NCI-H1694 (cell line): ENCODE data around the gene PIEZO1.

Experiments used
- DNase-seq: peaks from one replicate; lab custom pipeline; 2025; lab: John Stamatoyannopoulos, UW

Gene PIEZO1

DNA sequence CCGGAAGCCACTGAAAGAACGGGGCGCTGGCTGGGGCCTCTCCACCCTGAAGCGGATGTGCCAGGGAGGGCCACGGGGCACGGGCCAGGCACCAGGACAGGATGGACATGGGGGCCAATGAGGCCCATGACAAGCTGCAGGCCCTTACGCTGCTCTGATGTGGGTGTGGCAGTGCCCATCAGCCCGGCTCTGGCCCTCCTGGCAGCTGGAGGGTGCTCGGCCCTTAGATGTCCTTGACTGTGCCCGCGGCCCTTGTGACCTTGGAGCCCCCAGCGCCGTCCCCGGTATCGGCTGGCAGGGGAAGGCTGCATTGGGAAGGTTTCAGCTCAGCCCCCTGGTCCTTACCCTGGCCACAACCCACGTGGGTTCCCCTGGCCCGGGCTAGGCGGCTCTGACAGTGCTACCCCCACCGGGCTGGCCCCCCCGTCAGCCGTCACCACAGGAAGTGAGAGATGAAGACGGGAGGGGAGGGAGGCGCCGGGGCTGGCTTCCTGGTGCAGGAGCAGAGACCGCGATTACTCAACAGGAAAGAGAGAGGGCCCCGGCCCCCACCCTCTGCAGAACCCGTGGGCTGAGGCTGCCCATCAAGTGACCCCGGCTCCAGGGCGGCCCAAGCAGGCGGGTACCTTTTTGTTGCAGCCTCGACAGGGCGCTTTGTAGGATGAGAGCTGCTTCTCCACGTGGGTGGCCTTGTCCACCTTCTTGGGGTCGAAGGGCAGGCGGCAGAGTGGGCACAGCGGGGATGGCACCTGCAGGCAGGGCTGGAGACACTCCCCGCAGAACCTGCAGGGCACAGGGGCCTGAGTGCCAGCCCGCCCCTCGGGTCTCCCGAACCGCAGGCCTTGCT is 84.2 kb downstream of the PIEZO1 start:
- no peak for DNase-seq

DNA sequence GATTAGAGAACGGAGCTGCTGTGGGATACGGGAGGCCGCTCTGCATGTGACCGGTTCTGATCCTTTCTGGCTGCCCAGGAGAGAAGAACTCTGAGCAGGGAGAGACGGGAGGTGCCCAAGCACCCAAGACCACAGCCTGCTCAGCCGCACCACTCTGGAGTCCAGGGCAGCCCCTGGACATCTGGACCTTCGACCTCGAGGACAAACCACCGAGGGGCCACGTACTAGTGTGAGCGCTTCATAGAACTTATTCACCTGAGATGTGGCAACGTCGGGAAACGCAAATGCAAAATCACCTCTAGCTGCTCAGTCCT is 84.7 kb downstream of the PIEZO1 start:
- DNase-seq, result no peak

GRCh38 chr16:88699180-88699579 is 85.8 kb downstream of the PIEZO1 start:
- DNase-seq, result no peak

GRCh38 chr16:88698646-88699045 is 86.4 kb downstream of the PIEZO1 start:
- no peak for DNase-seq

DNA sequence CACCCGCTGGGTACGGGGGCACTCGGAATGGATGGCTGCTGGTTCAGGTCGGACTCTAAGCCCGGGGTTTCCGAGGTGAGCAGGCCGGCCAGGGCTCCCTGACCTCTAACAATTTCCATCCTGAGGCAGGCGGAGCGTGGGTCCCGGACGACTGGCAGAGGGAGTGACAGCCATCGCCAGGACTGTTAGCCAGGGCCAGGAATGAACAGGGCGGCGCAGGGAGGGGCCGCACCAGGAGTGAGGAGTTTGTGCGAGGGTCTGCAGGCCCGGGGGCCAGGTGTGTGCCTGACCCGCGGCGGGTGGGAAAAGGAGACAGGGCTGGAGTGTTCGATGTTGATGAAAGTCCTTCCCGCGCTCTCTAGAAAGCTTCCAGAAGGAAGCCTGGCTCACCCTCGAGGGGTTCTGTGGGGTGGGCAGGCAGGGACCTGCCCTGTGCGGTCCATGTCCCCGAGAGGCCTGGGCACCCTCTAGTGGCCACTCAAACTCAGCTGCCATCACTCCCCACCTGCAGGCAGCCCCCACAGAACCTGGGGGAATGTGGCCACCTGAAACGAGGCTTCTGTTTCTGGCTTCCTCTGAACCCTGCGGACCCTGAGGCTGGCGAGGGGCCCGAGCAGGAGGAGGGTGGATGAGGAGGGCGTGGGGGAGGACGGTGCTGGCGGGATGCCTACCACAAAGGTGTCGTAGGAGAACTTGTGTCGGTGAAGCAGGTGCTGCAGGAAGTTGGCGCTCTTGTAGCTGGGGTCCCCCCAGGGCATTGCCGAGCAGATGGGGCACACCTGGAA is 87.0 kb downstream of the PIEZO1 start:
- DNase-seq, result no peak

GRCh38 chr16:88697116-88697830 is 87.7 kb downstream of the PIEZO1 start:
- DNase-seq, result no peak

GRCh38 chr16:88696441-88696840 is 88.6 kb downstream of the PIEZO1 start:
- no peak for DNase-seq

DNA sequence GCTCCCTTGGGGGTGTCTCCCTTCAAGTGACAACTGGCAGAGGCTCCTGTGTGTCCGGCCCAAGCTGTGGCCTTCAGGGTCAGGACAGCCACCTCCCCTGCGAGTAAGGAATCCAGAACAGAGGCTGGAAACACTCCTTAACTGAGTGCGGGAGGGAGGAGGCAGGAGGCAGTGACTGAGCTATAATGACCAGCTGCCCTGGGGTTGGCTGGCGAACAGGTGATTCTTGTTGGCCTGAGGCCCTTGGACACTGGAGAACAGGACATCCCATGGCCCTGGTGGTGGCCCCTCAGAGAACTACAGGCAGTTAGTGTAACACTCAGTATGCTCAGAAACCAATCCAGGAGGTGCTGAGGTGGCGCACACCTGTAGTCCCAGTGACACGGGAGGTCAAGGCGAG is 89.3 kb downstream of the PIEZO1 start:
- no peak for DNase-seq

DNA sequence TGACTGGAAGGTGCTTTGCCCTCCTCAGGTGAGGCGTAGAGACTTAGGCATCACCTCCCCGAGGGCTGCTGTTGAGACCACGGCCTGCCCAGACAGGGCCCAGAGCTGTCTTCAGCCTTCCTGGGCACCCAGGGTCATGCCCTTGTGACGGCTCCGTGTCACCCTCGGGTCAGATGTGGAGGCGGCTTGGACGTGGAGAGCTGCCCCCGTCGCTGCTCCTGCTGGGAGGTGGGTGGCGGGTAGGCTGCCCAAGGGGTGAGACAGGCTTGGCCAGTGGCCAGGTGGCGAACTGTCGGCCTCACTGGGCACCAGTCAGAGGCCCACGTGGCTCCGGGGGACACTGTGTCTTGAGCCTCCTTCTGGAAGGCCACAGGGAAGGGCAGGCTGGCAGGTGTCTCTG is 89.8 kb downstream of the PIEZO1 start:
- no peak for DNase-seq

DNA sequence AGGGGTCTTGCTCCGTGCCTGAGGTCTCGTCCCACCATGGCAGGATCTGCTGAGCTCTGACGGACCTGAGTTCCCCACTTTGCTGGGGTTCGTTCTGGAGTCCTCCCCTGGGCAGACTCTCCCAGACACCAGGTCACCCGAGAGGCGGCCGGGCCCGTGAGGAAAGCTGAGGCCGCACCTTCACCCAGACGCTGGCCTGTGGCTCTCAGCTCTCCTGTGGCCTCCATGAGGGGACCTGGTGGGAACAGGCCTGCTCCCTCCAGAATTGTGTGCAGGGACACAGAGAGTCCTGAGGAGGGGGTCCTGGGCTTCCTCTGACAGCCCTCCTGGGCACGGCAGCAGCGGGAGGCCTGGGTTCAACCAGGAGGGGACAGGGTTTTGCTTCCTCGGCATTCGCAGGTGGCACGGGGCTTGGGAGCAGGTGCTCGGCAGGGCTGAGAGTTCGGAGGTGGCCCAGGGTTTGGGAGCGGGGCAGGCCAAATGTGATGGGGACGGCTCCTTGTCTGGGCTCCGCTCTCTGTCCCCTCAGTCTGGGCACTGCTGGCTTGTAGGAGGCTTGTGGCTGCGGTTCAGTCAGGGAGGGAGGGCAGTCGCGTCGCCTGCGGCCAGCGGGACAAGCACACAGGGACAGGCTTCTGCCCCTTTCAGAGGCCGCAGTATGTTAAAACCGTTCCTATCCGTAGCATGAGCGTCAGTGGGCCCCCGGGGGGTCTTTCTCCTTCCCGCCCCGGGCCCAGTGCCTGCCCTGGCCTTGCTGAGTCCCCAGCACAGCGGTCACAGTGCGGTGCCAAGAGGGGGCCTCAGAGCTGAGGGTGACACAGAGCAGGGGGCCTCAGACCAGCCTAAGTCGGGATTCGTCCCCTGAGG is 90.6 kb downstream of the PIEZO1 start:
- DNase-seq, result no peak

- no peak for DNase-seq
Observed at GRCh38 chr16:88693420-88694177, 91.4 kb downstream of the PIEZO1 start.

GRCh38 chr16:88692861-88693260 is 92.2 kb downstream of the PIEZO1 start:
- DNase-seq, result no peak

DNA sequence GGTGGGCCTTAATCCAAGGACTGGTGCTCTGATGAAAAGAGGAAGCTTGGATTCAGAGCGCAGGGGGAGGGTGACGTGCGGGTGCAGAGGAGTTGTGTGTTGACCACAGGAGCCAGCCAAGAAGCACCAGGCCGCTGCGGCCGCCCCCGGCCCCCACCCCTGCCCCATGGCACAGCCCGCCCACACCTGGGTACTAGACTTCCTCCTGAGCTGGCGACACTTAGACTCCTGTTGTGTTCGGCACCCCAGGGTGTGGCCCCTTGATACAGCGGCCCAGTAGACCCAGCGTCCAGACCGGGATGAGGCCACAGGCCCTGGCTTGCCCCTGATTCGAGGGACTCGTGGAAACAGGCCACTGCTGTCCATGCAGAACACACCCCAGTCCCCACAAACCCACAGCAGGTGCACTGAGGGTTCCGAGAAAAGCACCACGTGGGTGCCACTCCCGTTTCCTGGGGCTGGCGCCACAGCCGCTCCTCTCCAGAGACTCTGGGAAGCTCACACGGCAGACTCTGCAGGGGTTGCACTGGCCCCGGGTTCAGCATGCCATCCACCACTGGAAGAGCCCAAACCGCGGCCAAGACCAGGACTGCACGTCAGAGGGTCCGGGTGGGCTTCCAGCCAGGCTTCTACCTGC is 93.0 kb downstream of the PIEZO1 start:
- no peak for DNase-seq

DNA sequence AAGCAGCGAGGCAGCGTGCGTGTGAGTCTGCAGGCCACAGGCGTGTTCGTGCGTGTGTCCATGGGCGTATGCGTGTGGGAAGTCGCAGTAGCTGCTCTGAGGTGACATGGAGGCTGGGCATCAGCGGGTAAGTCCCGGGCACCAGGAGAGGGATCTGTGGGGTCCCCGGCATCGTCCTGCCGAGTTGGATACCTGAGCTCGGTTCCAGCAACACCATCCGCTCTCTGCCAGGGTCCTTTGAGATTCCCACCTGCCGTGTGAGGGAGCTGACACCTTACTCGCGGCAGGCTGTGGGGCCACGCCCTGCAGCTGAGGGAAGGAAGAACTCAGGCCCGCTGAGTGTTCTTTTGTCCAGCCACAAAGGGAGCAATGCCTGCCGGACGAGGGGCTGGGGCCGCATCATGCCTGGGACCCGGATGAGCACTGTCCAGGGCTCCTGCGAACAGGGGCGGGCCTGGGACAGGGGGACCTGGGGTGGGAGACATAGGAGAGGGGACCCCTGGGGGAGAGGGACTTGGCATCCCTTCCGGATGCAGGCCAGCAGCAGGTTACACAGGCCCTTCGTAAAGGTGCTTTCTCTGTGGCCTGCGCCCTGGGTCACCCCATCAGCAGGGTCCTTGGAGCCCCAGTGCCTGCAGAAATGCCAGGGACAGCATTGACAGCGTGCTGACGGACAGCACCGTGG is 93.7 kb downstream of the PIEZO1 start:
- DNase-seq, result no peak

DNA sequence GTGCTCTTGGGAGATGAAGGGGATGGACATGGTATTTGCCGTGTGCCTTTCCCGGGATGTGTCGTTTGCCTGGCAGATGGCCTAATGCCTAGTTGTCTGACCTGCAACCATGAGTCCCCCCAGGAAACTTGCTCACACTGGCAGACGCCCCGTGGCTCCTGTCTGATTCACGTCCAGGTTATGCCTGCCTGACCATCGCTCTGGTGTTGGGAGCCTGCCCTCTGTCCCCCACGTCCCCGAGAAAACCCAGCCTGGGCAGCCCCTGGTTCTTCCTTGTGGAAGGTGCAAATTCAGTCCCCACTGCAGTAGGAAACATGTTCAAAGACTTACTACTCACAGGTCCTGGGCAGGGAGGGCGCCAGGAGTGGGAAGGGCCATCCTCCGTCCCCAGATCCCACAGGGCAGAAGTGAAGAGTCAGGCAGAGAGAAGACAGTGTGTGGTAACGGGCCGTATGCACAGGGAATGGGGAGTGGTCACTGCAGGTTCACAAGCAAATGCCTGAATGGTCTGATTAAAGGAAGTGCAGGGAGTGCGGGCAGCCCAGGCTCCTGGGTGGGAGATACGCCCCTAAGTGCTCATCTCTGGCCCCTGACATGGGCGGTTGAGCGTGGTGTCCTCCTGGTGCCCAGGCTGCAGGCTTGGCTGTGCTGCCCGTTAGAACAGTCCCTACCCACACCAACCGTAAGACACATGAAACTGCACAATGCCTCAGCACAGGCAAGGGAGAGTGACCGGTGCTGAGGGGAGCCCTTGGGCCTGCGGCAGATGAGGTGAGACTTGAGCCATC is 94.5 kb downstream of the PIEZO1 start:
- no peak for DNase-seq

- DNase-seq, result no peak
Observed at GRCh38 chr16:88688013-88688778, 96.8 kb downstream of the PIEZO1 start.

DNA sequence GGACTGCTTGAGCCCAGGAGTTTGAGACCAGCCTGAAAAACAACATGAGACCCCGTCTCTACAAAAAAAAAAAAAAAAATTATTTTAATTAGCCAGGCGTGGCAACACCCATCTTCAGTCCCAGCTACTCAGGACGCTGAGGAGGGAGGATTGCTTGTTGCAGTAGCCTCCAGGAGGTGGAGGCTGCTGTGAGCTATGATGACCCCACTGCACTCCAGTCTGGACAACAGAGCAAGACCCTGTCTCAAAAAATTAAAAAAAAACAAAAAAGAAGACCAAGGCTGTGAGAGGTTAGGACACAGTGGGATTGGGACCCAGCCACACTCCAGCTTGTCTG is 97.4 kb downstream of the PIEZO1 start:
- no peak for DNase-seq

DNA sequence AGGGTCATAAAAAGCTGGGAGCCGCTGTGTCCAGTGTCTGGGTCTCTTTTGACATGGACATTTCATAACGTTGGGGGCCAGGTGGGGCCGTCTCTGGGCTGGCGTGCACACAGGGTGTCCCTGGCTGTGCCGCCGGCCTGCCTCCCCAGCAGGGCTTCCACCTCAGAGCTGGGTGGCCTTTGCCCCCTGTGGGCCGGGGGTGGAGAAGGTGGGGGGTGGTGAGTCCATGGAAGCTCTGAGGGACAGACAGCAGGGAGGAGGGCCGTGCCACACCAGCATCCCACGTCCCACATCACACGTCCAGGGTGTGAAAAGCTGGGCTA is 97.8 kb downstream of the PIEZO1 start:
- DNase-seq, result no peak
